IMR-90 (cell line): ENCODE results near the gene CIITA. TPM values are rescaled to one million over a fixed set of nuclear protein-coding genes. Genes with fewer than 3 reads are reported as not detected.

Experiments
- ATAC-seq: fragments of 200-7000 bp; cut with Tn5 transposase; 2 replicates; pipeline ENCODE4 v1.9.1; 2020; ENCODE audit warnings: low read depth, mild to moderate bottlenecking, moderate library complexity
- BruUV-seq: library from RNA; stranded (reverse); fragments of 400-500 nt; replicated peaks from 2 replicates; lab custom pipeline; 2021; lab: Mats Ljungman, UMichigan
- CTCF ChIA-PET: fragments of 300-600 bp; formaldehyde crosslinking; extraction: SDS; loops from one replicate; lab custom pipeline; 2021; ENCODE audit warnings: antibody characterized with exemption; lab: Yijun Ruan, JAX
- POLR2A ChIA-PET: fragments of 300-600 bp; sonication (Branson Sonifier 250); formaldehyde crosslinking; loops from one replicate; lab custom pipeline; 2022; ENCODE audit warnings: antibody characterized with exemption; ENCODE audit not compliant: unreplicated experiment; lab: Charles Lee
- DNase-seq: peaks from one replicate; pipeline ENCODE4 v3.0.0; 2013
- H2AFZ ChIP-seq: replicated peaks from 2 replicates; pipeline ENCODE3; 2013; ENCODE audit warnings: low read length, mild to moderate bottlenecking; ENCODE audit not compliant: poor library complexity
- H2AK5ac ChIP-seq: 2 replicates; pipeline ENCODE4 v1.6.1; 2013; ENCODE audit warnings: low read depth, low read length, inconsistent platforms
- H2AK9ac ChIP-seq: replicated peaks from 2 replicates; pipeline ENCODE3; 2013; ENCODE audit warnings: mild to moderate bottlenecking, low read depth, low read length, moderate library complexity; ENCODE audit not compliant: poor library complexity
- H2BK120ac ChIP-seq: 2 replicates; pipeline ENCODE4 v1.6.1; 2013; ENCODE audit warnings: low read depth, low read length, inconsistent platforms
- H2BK15ac ChIP-seq: 3 replicates; pipeline ENCODE4 v1.6.1; 2013; ENCODE audit warnings: low read depth, low read length, inconsistent platforms
- H2BK20ac ChIP-seq: 2 replicates; pipeline ENCODE4 v1.6.1; 2013; ENCODE audit warnings: low read depth, mild to moderate bottlenecking, inconsistent platforms, low read length, moderate library complexity
- H2BK5ac ChIP-seq: 2 replicates; pipeline ENCODE4 v1.6.1; 2013; ENCODE audit warnings: mild to moderate bottlenecking, low read depth, low read length, inconsistent platforms; ENCODE audit not compliant: poor library complexity, severe bottlenecking
- H3K14ac ChIP-seq: replicated peaks from 2 replicates; pipeline ENCODE4 v1.6.1; 2013; ENCODE audit warnings: low read depth, low read length, inconsistent platforms
- H3K18ac ChIP-seq: 2 replicates; pipeline ENCODE4 v1.6.1; 2013; ENCODE audit warnings: low read depth, low read length, control low read depth
- H3K23ac ChIP-seq: 2 replicates; pipeline ENCODE4 v1.6.1; 2013; ENCODE audit warnings: low read depth, low read length, inconsistent platforms
- H3K27ac ChIP-seq: 2 replicates; pipeline ENCODE4 v1.5.1; 2013; ENCODE audit warnings: mild to moderate bottlenecking, control low read depth, low read length; ENCODE audit not compliant: insufficient read depth
- H3K27me3 ChIP-seq: 2 replicates; pipeline ENCODE4 v1.6.1; 2013; ENCODE audit warnings: low read length; ENCODE audit not compliant: control insufficient read depth, insufficient read depth
- H3K36me3 ChIP-seq: 2 replicates; pipeline ENCODE4 v1.6.1; 2013; ENCODE audit warnings: low read length, mixed read lengths; ENCODE audit not compliant: control insufficient read depth, insufficient read depth
- H3K4ac ChIP-seq: 2 replicates; pipeline ENCODE4 v1.6.1; 2013; ENCODE audit warnings: low read depth, low read length, inconsistent platforms
- H3K4me1 ChIP-seq: 2 replicates; pipeline ENCODE4 v1.6.1; 2013; ENCODE audit warnings: low read length, mixed read lengths; ENCODE audit not compliant: control insufficient read depth, insufficient read depth
- H3K4me2 ChIP-seq: 2 replicates; pipeline ENCODE4 v1.6.1; 2013; ENCODE audit warnings: low read depth, mild to moderate bottlenecking, control low read depth, low read length, moderate library complexity
- H3K4me3 ChIP-seq: 2 replicates; pipeline ENCODE4 v1.5.1; 2013; ENCODE audit warnings: low read depth, mild to moderate bottlenecking, control low read depth, low read length, moderate library complexity; ENCODE audit not compliant: insufficient read depth
- H3K56ac ChIP-seq: 2 replicates; pipeline ENCODE4 v1.6.1; 2013; ENCODE audit warnings: low read length, inconsistent platforms; ENCODE audit not compliant: insufficient read depth; ENCODE audit errors: extremely low read depth
- H3K79me1 ChIP-seq, 2 experiments: 2 replicates each; pipeline ENCODE4 v1.6.1; 2013; ENCODE audit warnings: low read length in 2 of 2, inconsistent platforms in 1 of 2, low read depth in 1 of 2
- H3K9ac ChIP-seq: 2 replicates; pipeline ENCODE4 v1.6.1; 2013; ENCODE audit warnings: low read depth, low read length, control low read depth
- H3K9me1 ChIP-seq: 2 replicates; pipeline ENCODE4 v1.6.1; 2013; ENCODE audit warnings: low read length, inconsistent platforms; ENCODE audit not compliant: insufficient read depth
- H3K9me3 ChIP-seq: 2 replicates; pipeline ENCODE4 v1.6.1; 2013; ENCODE audit warnings: low read length; ENCODE audit not compliant: control insufficient read depth, insufficient read depth
- H4K20me1 ChIP-seq: 2 replicates; pipeline ENCODE4 v1.6.1; 2013; ENCODE audit warnings: low read length, inconsistent platforms; ENCODE audit not compliant: insufficient read depth
- H4K5ac ChIP-seq: 2 replicates; pipeline ENCODE4 v1.6.1; 2013; ENCODE audit warnings: mild to moderate bottlenecking, low read depth, low read length, control low read depth
- H4K8ac ChIP-seq, 2 experiments: 2 replicates each; pipeline ENCODE4 v1.6.1; 2013; ENCODE audit warnings: low read depth in 2 of 2, low read length in 2 of 2, control low read depth in 1 of 2, inconsistent platforms in 1 of 2
- H4K91ac ChIP-seq: 2 replicates; pipeline ENCODE4 v1.6.1; 2013; ENCODE audit warnings: low read depth, low read length, inconsistent platforms; ENCODE audit not compliant: insufficient read depth
- BHLHE40 ChIP-seq: fragments of 150-350 bp; IDR thresholded peaks from 2 replicates; pipeline ENCODE4 v1.6.1; 2016; ENCODE audit warnings: mild to moderate bottlenecking, low read depth, low read length
- CEBPB ChIP-seq: IDR thresholded peaks from 2 replicates; pipeline ENCODE4 v1.6.1; 2012; ENCODE audit warnings: low read depth, low read length, improper control_type of control experiment
- ELK1 ChIP-seq: fragments of 150-350 bp; IDR thresholded peaks from 2 replicates; pipeline ENCODE4 v1.6.1; 2016; ENCODE audit warnings: low read depth, mild to moderate bottlenecking, low read length, moderate library complexity, borderline replicate concordance
- FOS ChIP-seq: fragments of 150-350 bp; IDR thresholded peaks from 2 replicates; pipeline ENCODE4 v1.6.1; 2016; ENCODE audit warnings: low read depth, low read length
- MAFK ChIP-seq: IDR thresholded peaks from 2 replicates; pipeline ENCODE4 v1.6.1; 2012; ENCODE audit warnings: low read depth, low read length, improper control_type of control experiment
- MAZ ChIP-seq: IDR thresholded peaks from 2 replicates; pipeline ENCODE4 v1.6.1; 2012; ENCODE audit warnings: low read depth, mild to moderate bottlenecking, low read length, improper control_type of control experiment, moderate library complexity, borderline replicate concordance
- MXI1 ChIP-seq: IDR thresholded peaks from 2 replicates; pipeline ENCODE4 v1.6.1; 2012; ENCODE audit warnings: low read depth, mild to moderate bottlenecking, low read length, moderate library complexity, borderline replicate concordance
- NFE2L2 ChIP-seq: fragments of 150-350 bp; IDR thresholded peaks from 2 replicates; pipeline ENCODE4 v1.6.1; 2016; ENCODE audit warnings: low read depth, mild to moderate bottlenecking, low read length
- POLR2A ChIP-seq: IDR thresholded peaks from 2 replicates; pipeline ENCODE4 v1.6.1; 2012; ENCODE audit warnings: mild to moderate bottlenecking, low read depth, low read length
- RAD21 ChIP-seq: IDR thresholded peaks from 2 replicates; pipeline ENCODE4 v1.6.1; 2012; ENCODE audit warnings: low read length, improper control_type of control experiment
- RCOR1 ChIP-seq: IDR thresholded peaks from 2 replicates; pipeline ENCODE4 v1.6.1; 2012; ENCODE audit warnings: mild to moderate bottlenecking, low read length, improper control_type of control experiment; ENCODE audit not compliant: insufficient replicate concordance
- RFX5 ChIP-seq: IDR thresholded peaks from 2 replicates; pipeline ENCODE4 v1.8.0; 2012; ENCODE audit warnings: low read depth, mild to moderate bottlenecking, low read length, moderate library complexity
- SMC3 ChIP-seq: fragments of 150-350 bp; IDR thresholded peaks from 2 replicates; pipeline ENCODE4 v1.6.1; 2016; ENCODE audit warnings: low read depth, mild to moderate bottlenecking, antibody characterized with exemption, low read length, moderate library complexity
- WGBS, 2 experiments: methylation state at CpG; one replicate each; pipeline versions ENCODE4 v1.1.5 to v1.1.7; 2013; ENCODE audit warnings: missing lambda C conversion rate in 2 of 2; ENCODE audit not compliant: insufficient read length in 1 of 2; ENCODE audit errors: extremely low coverage in 2 of 2; 5-methylcytosine and 5-hydroxymethylcytosine counted together
- dilution Hi-C: fragments of 300-500 bp; cut with HindIII; formaldehyde crosslinking; loops from one replicate; pipeline ENCODE4 v1.14.3; 2018; ENCODE audit warnings: low sequenced_read_pairs; ENCODE audit not compliant: unreplicated experiment
- in situ Hi-C: fragments of 300-500 bp; cut with MboI; formaldehyde crosslinking; loops from 3 replicates; pipeline ENCODE4 v1.14.3; 2019; ENCODE audit warnings: low sequenced_read_pairs, inconsistent platforms, mixed read lengths
- intact Hi-C: fragments of 100-400 bp; cut with micrococcal nuclease; formaldehyde crosslinking; loops from 2 replicates; pipeline ENCODE4 v1.10.0; 2022
- polyA plus RNA-seq, 3 experiments: library from polyadenylated mRNA; depleted of rRNA; stranded (reverse); fragments of >200 nt; gene quantifications; 2 replicates each; pipeline ENCODE4 v1.2.3, GENCODE V29; 2012; ENCODE audit warnings: low replicate concordance in 1 of 3
- total RNA-seq: library from RNA; depleted of rRNA; stranded (reverse); fragments of >200 nt; gene quantifications from 2 replicates; pipeline ENCODE4 v1.2.3, GENCODE V29; 2012

Gene CIITA
- total and polyA plus RNA-seq, 2 of the 4 experiments (the other 2 are of a cell fraction) = 0.10 TPM; not detected in 1

- TF ChIP-seq ELK1 = no peak
Observed at GRCh38 chr16:10865991-10866966, 10.7 kb upstream of the CIITA start (continued).

- dilution Hi-C loops = no loop called here
- CTCF ChIA-PET = interaction anchor here (0.6 kb wide), 2 partner anchors 73 to 345 kb away, joined by 3 to 6 read pairs; no protein-coding TSS in a partner anchor
- Histone ChIP-seq H3K36me3 (no peaks in the 10 kb centered on the region), H3K14ac (no peak overlapping the region), H3K27me3 (peaks cover 4% of the 10 kb centered on the region), H4K91ac (no peak overlapping the region), H3K4me3 (no peak overlapping the region), H2AFZ (no peak overlapping the region), H3K9me3 (no peaks in the 10 kb centered on the region), H2AK5ac (no peak overlapping the region), H4K8ac (no peak overlapping the region), H3K4me1 (peaks cover 5% of the 10 kb centered on the region), H3K79me1 (no peaks in the 10 kb centered on the region), H3K23ac (no peak overlapping the region), H3K27ac (no peak overlapping the region), H4K20me1 (no peaks in the 10 kb centered on the region), H3K18ac (no peak overlapping the region), H2BK5ac (no peak overlapping the region), H3K56ac (no peak overlapping the region), H2BK120ac (no peak overlapping the region), H3K9me1 (0 out of 2 replicates have a peak, but pooled peaks cover 3% of the 10 kb centered on the region), H3K4me2 (no peak overlapping the region), H2BK20ac (no peak overlapping the region), H2BK15ac (no peak overlapping the region), H4K5ac (no peak overlapping the region), H2AK9ac (no peak overlapping the region), H3K9ac (no peak overlapping the region), H3K4ac (no peak overlapping the region)
- in situ Hi-C loops = no loop called here
- 80% methylated on average over 3 of the region's 6 CpGs; no CpG with 5 or more reads in 1 of the 2 experiments for WGBS, 2 experiments
- BruUV-seq = no TSS peak
- ATAC-seq = no peak
- intact Hi-C loops = no loop called here
- POLR2A ChIA-PET = no interaction called here
- no peak for DNase-seq
- TF ChIP-seq MAZ (no peak), SMC3 (no peak), MAFK (no peak), RAD21 (no peak), RFX5 (no peak), POLR2A (no peak), BHLHE40 (no peak), FOS (no peak), NFE2L2 (no peak), ELK1 (no peak), RCOR1 (no peak), MXI1 (no peak), CEBPB (no peak)
Observed at GRCh38 chr16:10867199-10867598, 9.8 kb upstream of the CIITA start.
